Measurements from ENCODE around the gene RNF220.

The RNF220 gene

DNA sequence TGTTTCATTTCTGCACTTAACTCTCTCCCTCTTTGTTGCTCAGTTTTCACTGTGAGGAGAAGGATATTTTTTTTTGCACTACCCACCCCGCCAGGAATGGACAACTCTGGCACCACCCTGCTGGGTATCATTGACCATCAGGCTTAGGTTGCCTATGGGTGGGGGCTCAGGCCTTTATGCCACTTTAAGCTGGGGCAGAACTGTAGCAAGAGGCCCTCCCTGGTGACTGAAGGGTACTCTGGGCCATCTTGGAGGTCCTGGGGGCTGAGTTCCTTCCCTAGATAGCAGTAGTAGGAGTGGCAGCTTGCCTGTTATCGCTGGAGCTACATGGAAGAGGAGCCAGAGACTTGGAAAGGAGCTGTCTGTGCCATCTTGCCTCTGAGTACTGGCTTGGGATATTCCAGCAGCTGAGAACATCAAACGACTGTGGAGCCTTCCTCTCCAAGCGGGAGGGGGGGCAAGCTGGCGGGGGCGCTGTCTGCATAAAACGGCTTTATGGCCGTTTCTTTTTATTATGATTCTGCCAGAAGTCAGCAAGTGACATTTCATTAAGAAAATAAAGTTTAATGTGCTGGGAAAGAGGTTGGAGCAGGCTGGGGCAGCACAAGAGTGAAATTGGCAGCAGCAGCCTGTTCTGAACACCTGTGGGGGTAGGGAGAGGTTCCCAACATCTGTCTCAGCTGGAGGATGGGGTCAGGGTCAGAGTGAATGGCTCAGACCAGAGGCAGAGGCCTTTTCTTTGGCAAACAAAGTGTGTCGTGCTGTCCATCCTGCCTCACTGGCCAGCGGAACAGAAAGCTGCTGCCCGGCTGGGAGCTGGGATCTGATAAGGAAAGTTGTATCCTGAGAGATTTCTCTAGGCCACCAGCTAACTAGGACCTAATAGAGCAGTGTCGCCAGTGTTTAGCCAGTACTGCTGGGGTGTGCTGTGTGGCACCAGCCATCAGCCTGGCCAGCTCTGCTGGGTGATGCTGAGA is 236.4 kb downstream of the RNF220 start:
- DNase-seq, result no peak

DNA sequence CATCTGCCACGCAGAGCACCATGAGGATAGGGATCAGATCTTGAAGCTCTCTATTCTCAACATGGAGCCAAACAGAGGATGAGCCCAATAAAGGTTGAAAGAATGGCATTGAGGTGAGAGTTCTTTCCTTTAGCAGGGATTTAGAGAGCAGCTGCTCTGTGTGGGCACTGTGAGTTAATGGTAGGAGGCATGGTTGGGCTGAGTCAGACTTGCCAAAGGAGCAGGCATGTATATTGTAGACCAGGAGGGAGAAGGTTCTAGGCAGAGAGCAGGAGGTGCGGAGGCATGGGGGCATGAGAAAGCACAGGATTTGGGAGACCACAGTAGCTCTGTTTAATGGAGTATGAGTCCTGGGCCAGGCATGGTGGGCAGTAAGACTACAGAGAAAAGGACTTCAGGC is 237.2 kb downstream of the RNF220 start:
- DNase-seq, result no peak

DNA sequence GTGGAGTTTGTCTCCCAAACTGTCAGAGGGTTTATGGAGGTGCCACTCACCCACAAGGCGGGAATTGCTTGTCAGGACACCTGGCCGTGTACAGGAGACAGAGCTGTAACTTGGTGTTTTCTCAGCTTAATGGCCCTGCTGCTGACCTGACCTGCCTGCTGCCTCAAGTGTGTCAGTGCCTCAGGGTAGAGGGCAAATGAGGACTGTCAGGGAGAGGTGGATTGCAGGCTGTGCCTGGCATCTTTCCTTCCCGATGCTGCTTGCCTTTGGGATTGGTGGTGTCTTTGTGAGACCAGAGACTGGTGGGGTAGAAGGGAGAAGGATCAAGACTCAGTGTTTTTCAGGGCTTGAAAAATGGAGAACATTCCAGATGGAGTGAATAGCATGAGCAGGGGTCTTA is 237.9 kb downstream of the RNF220 start:
- DNase-seq, result no peak

DNA sequence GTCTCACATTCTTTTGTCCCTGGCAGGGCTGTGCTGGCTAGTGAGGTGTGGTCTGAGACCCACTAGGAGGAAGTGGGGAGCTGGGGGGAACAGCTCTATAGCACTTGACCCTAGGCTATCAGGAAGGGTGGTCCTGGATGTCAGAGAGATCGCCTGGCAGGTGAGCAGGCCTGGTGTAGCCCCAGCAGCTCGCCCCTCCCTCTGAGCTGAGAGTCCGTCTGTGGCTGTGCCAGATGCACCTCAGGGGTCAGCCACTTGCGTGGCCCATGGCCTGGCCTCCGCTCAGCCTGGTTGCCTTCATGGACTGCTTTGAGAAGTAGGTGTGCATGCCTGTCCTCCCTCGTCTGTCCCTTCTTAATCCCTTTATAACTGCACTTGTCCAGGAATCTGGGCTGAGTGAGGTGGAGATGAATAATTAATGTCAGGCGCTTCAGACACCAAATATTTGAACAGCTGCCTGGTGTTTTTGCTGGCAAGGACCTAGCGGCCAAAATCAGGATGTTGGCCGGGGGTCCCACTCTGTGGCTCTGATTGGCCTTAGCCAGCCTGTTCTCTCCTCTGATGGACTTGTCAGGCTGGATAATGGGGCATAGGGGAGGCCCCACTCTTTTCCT is 238.8 kb downstream of the RNF220 start:
- no peak for DNase-seq

DNA sequence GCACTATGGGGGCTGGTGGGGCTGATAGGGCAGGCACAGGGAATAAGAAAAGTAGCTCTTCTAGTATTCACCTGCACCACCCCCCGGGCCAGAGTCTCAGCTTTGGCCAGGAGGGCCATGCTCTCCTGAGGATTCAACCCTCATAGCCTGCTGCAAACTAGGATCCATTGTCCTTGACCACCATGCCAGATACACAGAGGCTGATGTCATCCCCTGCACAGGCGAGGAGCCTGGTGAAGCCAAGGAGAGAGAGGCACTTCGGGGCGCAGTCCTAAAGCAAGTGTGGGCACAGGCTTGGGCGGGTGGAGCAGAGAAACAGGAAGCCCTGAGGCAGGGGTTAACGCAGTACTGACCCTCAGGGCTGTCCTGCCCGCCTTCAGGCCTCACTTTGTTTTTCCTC is 239.8 kb downstream of the RNF220 start:
- no peak for DNase-seq

DNA sequence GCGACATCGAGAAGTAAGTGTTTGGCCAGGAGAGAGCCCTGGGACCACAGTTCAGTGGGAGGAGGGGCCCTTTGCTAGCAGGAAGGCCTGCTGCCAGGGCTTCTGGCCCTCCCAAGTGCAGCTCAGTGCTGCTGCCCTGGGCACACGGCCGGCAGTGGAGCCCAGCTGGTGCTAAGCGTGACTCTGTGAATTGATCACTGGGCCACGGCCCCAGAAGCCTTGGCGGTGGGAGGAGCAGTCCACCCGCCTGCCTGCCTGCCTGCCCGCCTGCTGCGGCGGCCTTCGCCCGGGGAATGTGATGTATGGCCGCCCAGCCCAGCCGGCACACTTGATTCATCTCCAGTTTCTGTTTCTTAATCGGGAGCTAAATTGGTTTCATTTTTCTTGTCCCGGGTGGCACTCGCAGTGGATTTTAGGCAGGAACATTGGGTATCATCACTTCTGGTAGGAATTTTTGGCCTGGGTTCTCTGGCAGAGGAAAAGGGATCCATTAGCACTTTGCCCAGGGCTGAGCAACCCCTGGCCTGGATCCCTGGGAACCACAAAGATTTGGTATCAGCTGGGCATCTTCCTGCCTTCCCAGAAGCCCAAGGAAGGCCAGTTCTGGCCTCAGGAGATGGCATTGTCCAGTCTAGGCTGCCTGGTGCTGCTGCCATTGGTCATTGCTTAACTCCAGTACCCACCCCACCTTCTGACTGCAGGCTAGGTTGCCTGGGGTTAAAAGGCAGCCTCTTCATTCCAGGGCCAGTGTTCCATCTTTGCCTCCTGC is 240.6 kb downstream of the RNF220 start:
- no peak for DNase-seq

DNA sequence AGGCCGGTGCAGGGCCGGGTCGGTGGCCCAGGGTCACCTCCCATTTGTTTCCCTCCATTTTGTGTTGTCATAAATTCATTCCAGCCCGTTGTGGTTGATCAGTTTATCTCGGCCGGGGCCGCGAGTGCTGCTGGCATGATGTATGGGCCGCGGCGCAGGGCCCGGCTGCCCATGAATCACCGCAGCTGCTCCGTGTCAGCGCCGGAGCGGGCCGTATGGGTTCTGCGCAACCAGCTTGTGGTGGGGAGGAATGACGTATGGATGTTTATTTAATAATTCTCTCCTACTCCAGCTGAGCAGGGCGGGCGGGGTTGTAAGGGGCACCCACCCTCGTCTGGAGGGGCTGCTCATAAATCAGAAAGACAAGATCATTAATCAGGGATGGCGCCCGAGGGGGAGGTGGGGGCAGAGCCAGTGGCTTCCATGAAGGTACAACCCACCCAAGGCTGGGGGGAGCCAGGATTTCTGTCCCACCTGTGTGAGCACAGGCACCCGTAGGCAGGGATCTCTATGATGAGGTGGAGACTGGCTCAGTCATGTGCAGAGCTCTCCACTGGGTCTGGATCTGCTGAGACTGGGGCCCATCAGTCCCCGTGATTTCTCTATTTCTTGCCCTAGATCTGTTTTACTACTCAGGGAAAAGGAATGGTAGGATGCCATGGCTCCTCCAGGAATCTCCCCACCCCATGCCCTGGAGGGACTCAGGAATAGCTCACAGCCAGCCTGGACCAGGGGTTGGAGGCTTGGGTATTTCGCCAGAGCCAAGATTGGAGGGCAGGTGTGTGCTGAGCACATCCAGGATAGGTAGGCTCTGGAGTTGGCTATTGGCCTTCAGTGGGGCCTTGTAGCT is 241.4 kb downstream of the RNF220 start:
- DNase-seq, result no peak

DNA sequence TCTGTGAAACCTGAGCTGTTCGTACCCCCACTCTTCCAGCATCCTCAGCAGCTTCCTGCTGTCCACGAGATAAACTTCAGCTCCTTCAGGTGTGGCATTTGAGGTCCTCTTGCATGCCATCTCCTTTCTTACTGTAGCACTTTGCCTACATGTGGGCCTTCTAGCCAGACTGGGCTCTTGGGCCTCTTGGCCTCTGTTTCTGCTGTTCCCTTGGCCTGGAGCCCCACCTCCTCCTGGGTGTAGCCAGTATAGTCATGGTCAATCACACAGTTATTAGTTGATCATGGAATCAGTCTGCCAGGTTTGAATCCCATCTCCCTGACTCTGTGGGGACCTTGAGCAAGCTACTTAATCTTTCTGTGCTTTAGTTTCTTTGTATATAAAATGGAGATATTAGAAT is 242.8 kb downstream of the RNF220 start:
- DNase-seq, result no peak

DNA sequence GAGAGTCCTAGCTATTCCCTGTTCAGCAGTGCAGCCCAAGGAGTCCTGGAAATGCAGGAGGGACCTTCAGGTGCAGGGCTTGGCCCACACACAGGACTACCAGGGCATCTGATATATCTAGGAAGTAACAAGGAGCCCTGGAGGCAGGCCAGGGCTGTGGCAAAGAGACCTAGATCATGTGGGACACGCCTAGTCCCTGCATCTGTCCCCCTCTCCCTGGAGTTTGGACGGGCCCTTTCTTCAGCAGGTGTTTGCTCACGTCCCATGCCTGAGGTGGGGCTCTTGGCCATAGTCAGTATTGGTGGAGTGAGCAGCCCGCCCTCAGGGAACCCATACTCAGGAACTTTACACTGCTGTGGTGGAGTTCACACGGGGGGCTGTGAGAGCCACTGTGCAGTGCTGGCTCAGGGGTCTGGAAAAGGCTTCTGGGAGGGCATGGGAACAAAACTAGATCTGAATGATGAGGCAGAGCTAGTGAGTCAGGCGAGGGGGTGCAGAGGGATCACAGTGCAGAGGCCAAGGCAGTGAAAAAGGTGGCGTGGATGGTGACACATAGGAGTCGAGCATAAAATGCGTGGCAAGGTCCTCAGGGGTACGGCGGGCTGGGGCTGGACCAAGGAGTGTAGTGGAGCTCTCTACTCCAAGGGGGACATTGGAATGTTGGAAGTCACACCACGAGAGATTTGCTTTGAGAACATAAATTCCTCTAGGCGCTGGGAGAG is 243.6 kb downstream of the RNF220 start:
- no peak for DNase-seq

DNA sequence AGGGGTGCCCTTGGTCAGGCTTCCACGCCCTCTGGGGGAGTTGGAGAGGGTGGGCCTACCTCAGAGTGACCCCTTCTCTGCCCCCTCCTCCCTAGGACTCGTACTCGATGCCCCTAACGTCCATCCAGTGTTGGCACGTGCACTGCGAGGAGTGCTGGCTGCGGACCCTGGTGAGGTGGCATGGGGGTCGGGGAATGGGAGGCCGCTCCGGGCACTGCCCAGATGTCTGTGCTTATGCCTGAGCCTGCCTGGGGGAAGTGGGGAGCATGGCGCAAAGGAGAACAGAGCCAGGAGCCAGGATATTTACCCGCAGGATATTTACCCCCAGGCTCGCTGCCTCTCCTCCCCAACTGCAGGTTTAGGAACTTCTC is 244.7 kb downstream of the RNF220 start:
- DNase-seq, result no peak

DNA sequence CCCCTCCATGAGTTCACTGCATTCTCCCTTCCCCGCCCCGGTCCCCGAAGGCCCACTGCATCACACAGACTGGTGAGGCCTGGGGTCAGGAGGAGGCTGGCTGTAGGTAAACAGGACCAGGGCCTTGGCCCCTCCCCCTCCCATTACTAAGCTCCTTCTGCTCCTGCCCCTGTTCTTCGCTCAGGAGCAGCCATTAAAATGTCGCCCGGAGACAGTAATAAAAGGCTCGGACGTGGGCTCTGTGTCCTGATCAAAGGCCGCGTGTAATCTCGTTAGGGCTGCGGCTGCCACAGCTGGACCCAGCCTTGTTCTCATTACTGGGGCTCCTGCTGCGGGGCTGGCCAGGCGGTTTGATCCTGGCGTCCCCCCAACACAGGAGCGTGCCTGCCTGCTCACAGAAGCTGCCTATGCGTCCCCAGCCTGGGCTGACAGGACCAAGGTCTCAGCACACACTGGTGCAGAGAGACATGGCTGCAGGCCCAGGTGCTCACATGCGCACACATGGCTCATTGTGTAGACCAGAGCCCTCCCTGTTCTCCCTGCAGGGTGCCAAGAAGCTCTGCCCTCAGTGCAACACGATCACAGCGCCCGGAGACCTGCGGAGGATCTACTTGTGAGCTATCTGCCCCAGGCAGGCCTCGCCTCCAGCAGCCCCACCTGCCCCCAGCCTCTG is 245.2 kb downstream of the RNF220 start:
- no peak for DNase-seq

DNA sequence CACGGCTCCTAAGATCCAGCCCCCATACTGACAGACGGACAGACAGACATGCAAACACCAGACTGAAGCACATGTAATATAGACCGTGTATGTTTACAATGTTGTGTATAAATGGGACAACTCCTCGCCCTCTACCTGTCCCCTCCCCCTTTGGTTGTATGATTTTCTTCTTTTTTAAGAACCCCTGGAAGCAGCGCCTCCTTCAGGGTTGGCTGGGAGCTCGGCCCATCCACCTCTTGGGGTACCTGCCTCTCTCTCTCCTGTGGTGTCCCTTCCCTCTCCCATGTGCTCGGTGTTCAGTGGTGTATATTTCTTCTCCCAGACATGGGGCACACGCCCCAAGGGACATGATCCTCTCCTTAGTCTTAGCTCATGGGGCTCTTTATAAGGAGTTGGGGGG is 246.0 kb downstream of the RNF220 start:
- no peak for DNase-seq

DNA sequence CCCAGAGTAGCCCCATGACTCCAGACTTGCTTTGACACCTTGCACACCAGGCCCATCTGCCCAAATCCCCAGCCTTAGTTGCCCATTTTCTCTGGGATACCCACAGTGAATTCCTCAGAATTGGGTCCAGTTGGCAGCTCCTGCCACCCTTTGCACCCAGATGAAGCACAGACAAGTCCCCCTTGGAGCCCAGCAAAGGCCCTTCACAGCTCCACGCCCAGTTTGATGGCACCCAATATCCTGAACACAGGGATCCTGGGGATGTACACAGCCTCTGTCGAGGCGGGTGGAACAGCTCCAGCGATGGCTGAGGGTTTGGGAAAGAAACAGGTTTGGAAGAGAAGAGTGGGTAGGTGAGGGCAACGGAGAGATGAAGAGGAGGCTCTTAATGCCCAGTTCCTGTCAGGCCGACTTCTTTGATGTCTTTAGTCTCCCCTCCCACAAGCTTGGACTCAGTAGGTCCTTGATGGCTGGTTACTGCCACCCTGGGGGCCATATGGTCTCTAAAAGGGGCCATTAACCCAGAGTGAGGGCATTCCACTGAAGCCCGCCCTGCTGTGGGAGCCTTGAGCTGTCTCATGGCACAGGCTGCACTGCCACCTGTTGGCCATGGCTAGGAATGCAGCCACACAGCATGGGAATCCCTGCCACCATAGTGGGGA is 247.5 kb downstream of the RNF220 start:
- peak; percentile 77 for DNase-seq

DNA sequence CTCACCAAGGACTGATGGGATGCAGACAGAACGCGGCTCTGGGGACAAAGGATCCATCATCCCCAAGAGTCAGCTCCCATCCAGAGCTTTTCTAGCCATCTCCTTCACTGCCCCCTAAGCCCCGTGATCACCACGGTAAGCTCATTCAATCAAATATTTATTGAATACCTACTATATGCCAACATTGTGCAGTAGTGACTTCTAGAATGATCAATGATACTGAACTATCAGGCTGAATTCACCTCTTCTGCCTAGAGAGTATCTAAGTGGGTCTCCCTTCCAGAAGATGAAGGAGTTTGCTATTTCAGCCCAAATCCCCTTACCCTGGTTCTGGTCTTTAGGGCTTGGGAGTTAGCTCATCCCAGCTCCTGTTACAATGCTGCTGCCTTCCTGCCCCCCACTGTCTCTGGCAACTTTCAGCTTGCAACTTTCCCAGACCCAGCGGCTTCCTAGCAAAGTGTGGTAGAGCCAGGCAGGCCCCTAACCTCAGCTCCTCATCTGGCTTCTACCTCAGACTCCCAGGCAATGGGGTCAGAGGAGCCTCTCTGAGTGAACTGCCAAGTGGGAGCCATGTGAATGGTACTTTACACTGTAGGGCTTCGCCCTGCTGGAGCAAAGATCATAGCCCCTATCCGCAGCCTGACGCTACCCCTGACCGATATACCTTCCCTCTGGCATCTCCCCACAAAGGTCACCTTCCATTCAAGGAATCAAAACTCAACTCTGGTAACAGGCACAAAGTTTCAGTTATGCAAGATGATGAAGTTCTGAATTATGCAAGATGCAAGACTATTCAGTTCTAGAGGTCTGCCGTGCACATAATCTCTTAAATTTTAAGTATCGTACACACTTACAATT is 248.3 kb downstream of the RNF220 start:
- no peak for DNase-seq

DNA sequence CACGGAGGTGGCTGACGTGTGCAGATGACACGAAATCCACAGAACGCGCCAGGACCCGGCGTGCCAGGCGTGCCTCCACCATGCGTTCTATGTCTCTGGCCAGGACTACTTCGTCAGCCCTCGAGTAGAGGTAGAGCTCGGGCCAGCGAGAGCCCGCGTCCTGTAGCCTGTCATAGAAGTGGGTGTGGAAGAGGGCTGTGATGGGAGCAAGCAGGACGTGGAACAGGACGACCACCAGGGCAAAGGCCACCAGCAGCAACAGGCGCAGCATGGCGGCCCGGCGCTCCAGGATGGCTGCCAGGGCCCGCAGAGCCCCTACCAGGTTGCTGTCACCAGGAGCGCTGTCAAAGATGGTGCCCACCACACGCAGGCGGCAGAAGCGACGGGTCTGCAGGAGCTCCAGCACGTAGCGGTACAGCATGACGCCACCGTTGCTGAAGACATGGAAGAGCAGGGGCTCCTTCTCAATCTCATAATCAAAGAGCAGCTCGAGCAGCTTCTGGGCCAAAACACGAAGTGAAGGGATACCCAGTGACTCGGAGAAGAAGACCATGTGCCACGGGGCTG is 249.6 kb downstream of the RNF220 start:
- DNase-seq, result no peak

DNA sequence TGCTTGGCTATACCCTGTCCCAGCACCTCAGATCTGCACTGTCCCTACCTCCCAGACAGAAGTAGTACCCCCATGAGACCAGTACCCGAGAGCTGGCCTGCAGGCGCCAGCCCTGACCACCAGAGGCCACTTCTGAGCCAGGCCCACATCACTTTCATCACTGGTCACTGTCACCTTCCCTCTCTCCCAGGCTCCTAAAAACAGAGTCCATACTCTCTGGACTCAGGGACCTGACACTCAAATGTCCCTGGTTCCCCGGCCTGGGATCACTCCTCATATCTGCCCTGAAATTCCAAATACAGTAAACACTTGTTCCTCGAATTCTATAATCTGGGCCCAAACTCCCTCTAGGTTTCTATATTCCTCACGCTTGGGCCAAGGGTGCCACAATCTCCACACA is 250.6 kb downstream of the RNF220 start:
- no peak for DNase-seq

DNA sequence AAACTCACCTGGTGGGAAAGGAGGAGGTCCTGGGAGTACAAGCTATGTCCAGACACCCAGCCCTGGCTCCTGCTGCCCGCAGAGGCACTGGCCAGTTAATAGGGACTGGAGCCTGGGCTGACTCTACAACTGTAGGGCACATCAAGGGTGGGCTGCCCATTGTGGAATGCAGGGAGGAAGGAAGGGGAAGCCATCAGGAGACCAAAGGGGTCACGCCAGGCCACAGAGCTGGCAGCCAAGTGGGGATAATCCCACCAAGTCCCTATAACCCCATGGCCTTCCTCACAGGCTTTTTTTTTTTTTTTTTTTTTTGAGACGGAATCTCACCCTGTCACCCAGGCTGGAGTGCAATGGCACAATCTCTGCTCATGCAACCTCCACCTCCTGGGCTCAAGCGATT is 254.5 kb downstream of the RNF220 start:
- no peak for DNase-seq

DNA sequence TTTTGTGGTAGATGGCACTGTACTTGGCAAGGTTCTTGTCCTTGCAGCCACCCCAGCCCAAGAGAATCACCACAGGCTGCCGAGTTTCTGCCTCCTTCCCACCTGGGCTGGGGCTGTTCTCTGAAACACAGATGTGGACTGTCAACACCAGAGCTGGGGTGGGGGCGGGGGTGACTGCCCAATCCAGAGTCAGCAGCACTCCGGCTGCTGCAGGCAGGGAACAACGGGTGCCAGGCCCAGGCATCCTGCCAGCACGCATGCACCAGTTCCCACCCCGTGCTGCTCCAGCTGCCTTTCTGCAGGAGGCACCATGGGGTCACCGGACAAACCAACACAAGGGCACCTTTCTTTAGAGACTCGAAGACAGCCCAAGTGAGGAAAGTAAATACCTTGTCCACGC is 255.1 kb downstream of the RNF220 start:
- DNase-seq, result no peak
